Subcutaneous adipose tissue (tissue), 4 donors: ENCODE data around the gene CD48. TPM values are rescaled to one million over a fixed set of nuclear protein-coding genes. Genes with fewer than 3 reads are reported as not detected.

Experiments used
- total RNA-seq, 4 donors: library from RNA; depleted of rRNA; stranded (reverse); fragments of >200 nt; gene quantifications; one replicate each; pipeline ENCODE4 v1.1.0, GENCODE V29; 2016
- TF ChIP-seq, protein P1 (sequence below): fragments of 450-650 bp; IDR thresholded peaks from one replicate; pipeline ENCODE4 v1.5.1; 2016; ENCODE audit warnings: low read depth, mild to moderate bottlenecking, control low read depth, antibody characterized with exemption, moderate library complexity

Gene CD48
- total RNA-seq, 4 donors from 2014 or later = 2.1 to 77.7 (median 9.4) TPM

DNA sequence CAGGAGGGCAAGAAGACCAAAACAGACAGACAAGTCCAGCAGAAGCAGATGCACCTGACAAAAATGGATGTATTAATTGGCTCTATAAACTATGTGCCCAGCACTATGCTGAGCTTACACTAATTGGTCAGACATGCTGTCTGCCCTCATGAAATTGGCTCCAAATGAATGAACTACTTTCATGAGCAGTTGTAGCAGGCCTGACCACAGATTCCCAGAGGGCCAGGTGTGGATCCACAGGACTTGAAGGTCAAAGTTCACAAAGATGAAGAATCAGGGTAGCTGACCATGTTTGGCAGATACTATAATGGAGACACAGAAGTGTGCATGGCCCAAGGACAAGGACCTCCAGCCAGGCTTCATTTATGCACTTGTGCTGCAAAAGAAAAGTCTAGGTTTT, 42.0 kb upstream of the CD48 start:
- TF ChIP-seq, protein P1, sequence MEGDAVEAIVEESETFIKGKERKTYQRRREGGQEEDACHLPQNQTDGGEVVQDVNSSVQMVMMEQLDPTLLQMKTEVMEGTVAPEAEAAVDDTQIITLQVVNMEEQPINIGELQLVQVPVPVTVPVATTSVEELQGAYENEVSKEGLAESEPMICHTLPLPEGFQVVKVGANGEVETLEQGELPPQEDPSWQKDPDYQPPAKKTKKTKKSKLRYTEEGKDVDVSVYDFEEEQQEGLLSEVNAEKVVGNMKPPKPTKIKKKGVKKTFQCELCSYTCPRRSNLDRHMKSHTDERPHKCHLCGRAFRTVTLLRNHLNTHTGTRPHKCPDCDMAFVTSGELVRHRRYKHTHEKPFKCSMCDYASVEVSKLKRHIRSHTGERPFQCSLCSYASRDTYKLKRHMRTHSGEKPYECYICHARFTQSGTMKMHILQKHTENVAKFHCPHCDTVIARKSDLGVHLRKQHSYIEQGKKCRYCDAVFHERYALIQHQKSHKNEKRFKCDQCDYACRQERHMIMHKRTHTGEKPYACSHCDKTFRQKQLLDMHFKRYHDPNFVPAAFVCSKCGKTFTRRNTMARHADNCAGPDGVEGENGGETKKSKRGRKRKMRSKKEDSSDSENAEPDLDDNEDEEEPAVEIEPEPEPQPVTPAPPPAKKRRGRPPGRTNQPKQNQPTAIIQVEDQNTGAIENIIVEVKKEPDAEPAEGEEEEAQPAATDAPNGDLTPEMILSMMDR = no peak

DNA sequence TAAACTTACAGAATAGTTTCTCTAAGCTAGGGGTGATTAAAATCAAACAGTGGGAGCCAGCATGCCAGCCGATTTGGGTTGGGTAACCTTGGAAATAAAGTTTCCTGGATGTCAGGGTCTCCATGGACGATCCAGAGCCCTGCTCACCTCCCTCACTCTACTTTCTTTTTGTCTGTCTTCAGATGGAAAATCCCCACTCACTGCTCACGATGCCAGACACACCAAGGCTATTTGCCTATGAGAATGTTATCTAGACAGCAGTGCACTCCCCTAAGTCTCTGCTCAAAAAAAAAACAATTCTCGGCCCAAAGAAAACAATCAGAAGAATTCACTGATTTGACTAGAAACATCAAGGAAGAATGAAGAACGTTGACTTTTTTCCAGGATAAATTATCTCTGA, 41.3 kb upstream of the CD48 start:
- TF ChIP-seq, protein P1 = no peak

DNA sequence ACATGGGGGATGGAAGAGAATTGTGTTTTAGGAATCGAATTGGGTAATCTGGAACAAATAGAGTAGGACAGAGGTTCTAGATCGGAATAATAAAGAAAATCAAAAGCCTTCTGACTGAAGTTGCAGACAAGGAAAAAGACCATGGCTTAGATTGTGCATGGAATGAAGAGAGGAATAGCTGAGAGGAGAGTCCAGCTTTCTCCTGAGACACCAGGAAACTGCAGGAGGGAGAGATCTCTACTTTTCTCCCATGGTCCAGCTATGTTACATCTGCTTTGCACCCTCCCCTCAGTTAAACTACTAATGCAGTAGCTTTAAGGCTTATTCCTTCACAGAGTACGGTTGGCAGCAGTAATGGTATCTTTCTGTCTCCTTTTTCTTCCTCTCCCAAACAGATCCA, 40.8 kb upstream of the CD48 start:
- TF ChIP-seq, protein P1 = no peak

DNA sequence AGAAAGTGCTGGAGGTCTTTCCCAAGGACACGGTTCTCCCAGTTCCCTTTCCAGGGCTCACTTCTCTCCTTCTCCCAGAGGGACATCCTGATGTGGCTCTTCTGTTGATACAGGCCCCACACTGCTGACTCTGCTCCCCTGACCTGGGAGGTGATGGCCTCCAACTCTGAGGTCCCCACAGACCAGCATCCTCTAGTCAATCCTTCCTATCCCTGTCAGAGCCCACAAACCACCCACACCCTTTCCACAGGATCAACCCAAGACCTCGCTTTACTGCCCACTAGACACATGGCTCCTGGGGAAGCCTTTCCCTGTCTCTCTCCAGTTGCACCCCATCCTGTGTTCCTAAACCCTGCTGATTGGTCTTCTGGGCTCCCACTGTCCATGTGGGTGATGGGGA, 39.0 kb upstream of the CD48 start:
- TF ChIP-seq, protein P1 = no peak

- TF ChIP-seq, protein P1 = no peak
These were observed 37.3 kb upstream of the CD48 start for GRCh38 chr1:160748878-160749269.

GRCh38 chr1:160748181-160748877, 36.7 kb upstream of the CD48 start:
- TF ChIP-seq, protein P1 = no peak

DNA sequence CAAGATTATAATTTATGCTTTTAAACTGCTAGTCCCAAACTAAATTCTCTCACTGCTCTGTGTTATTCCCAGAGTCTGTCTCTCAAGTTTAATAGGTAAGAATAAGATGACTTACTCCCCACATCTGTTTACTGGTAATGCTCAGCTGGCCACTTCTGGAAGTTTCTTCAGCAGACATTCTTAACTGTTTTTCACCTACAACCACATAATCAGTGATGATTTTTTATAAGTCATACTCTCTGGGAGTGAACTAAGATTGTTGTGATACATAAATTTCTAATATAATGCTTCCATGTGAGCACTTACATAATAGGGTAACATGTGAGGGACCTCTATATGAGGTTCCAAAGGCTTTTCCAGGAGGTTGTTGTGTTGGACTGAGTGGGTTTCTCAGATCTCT, 36.1 kb upstream of the CD48 start:
- TF ChIP-seq, protein P1 = no peak
